ENCODE data around the gene CCR6. TPM values are rescaled to one million over a fixed set of nuclear protein-coding genes. Genes with fewer than 3 reads are reported as not detected.

The CCR6 gene
- total and polyA plus RNA-seq, 10 of the 15 experiments (the other 5 are each of a cell fraction or from before 2014, with no cell fraction given), result 2.2 to 7.6 (median 6.7) TPM

DNA sequence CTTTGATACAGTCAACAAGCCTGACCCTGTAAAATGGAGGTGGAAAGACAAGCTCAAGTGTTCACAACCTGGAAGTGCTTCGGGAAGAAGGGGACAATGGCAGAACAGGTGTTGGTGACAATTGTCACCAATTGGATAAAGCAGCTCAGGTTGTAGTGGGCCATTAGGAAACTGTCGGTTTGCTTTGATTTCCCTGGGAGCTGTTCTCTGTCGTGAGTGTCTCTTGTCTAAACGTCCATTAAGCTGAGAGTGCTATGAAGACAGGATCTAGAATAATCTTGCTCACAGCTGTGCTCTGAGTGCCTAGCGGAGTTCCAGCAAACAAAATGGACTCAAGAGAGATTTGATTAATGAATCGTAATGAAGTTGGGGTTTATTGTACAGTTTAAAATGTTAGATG lies 15.0 kb downstream of the CCR6 start (continued):
- TF ChIP-seq NFIC (IDR thresholded peaks at IDR 0.05; ENCODE audit: low read depth, low read length) (no peak), KAT2A (conservative IDR thresholded peaks at IDR 0.05; ENCODE audit: control insufficient read depth, low read depth, low read length) (no peak), SMAD1 (IDR thresholded peaks at IDR 0.05; ENCODE audit: low read depth, partially characterized antibody) (no peak), CBX3 (IDR thresholded peaks at IDR 0.05; ENCODE audit: borderline replicate concordance, low read depth) (no peak), NR2C2 (IDR thresholded peaks at IDR 0.05; ENCODE audit: borderline replicate concordance, control insufficient read depth, insufficient read length, low read depth) (no peak)

DNA sequence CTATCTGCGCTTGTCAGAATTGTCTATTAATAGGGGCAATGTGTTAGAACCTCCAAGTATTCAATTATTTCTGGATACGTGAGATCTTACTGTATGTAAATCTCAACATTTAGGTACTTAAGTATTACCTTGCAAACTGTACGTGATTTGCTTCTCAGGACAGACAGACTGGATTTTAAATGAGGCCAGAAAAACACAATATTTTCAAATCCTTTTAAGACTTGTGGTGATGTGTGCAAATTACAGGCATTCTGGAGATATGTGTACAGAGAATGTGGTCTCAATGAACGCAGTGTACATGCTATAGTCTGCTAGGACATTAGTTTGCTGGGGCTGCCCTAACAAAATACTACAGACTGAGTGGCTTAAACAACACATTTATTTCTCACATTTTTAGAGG lies 16.9 kb downstream of the CCR6 start:
- DNase-seq (ENCODE audit: low read depth, low spot score) (no peak), FAIRE-seq (no peak), ATAC-seq (peak; percentile 50)
- RAD21 ChIA-PET (ENCODE audit: unreplicated experiment), result interaction anchor here (1.2 to 9.3 kb wide), 15 partner anchors 11 to 189 kb away, joined by 3 to 120 read pairs (median 10); partner anchors contain the start of genes CCR6 and CEP43
- intact Hi-C loops (cut with micrococcal nuclease; ENCODE audit: unreplicated experiment) (no loop called here), in situ Hi-C loops (cut with MboI) (loop anchor here (10.0 to 25.0 kb wide), 2 partner anchors 127 to 365 kb away; no protein-coding TSS in a partner anchor)
- no peak overlapping the region for H3K4me3 ChIP-seq
- no peaks in the 10 kb centered on the region for H4K20me1 ChIP-seq (ENCODE audit: control insufficient read depth, insufficient read depth)
- peaks cover 10% of the 10 kb centered on the region for H3K4me1 ChIP-seq (ENCODE audit: control insufficient read depth, insufficient read depth, low read length)
- TF ChIP-seq YY1 (IDR thresholded peaks at IDR 0.05; ENCODE audit: low read depth, low read length), result no peak
- no peak for TF ChIP-seq TCF12 (IDR thresholded peaks at IDR 0.05; ENCODE audit: low read depth, low read length)
- no peak for TF ChIP-seq HDGF (IDR thresholded peaks at IDR 0.05)
- TF ChIP-seq STAT3 (IDR thresholded peaks at IDR 0.05; ENCODE audit: low read depth, low read length), result no peak
- TF ChIP-seq, protein P1, sequence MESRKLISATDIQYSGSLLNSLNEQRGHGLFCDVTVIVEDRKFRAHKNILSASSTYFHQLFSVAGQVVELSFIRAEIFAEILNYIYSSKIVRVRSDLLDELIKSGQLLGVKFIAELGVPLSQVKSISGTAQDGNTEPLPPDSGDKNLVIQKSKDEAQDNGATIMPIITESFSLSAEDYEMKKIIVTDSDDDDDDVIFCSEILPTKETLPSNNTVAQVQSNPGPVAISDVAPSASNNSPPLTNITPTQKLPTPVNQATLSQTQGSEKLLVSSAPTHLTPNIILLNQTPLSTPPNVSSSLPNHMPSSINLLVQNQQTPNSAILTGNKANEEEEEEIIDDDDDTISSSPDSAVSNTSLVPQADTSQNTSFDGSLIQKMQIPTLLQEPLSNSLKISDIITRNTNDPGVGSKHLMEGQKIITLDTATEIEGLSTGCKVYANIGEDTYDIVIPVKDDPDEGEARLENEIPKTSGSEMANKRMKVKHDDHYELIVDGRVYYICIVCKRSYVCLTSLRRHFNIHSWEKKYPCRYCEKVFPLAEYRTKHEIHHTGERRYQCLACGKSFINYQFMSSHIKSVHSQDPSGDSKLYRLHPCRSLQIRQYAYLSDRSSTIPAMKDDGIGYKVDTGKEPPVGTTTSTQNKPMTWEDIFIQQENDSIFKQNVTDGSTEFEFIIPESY (IDR thresholded peaks at IDR 0.05), result no peak
- TF ChIP-seq, protein P2, sequence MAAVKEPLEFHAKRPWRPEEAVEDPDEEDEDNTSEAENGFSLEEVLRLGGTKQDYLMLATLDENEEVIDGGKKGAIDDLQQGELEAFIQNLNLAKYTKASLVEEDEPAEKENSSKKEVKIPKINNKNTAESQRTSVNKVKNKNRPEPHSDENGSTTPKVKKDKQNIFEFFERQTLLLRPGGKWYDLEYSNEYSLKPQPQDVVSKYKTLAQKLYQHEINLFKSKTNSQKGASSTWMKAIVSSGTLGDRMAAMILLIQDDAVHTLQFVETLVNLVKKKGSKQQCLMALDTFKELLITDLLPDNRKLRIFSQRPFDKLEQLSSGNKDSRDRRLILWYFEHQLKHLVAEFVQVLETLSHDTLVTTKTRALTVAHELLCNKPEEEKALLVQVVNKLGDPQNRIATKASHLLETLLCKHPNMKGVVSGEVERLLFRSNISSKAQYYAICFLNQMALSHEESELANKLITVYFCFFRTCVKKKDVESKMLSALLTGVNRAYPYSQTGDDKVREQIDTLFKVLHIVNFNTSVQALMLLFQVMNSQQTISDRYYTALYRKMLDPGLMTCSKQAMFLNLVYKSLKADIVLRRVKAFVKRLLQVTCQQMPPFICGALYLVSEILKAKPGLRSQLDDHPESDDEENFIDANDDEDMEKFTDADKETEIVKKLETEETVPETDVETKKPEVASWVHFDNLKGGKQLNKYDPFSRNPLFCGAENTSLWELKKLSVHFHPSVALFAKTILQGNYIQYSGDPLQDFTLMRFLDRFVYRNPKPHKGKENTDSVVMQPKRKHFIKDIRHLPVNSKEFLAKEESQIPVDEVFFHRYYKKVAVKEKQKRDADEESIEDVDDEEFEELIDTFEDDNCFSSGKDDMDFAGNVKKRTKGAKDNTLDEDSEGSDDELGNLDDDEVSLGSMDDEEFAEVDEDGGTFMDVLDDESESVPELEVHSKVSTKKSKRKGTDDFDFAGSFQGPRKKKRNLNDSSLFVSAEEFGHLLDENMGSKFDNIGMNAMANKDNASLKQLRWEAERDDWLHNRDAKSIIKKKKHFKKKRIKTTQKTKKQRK (IDR thresholded peaks at IDR 0.05; ENCODE audit: low read depth, low read length), result no peak
- TF ChIP-seq, protein P3, sequence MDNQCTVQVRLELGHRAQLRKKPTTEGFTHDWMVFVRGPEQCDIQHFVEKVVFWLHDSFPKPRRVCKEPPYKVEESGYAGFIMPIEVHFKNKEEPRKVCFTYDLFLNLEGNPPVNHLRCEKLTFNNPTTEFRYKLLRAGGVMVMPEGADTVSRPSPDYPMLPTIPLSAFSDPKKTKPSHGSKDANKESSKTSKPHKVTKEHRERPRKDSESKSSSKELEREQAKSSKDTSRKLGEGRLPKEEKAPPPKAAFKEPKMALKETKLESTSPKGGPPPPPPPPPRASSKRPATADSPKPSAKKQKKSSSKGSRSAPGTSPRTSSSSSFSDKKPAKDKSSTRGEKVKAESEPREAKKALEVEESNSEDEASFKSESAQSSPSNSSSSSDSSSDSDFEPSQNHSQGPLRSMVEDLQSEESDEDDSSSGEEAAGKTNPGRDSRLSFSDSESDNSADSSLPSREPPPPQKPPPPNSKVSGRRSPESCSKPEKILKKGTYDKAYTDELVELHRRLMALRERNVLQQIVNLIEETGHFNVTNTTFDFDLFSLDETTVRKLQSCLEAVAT (IDR thresholded peaks at IDR 0.05), result no peak
- no peak for TF ChIP-seq RBBP5 (conservative IDR thresholded peaks at IDR 0.05)
- H3K79me2 ChIP-seq (ENCODE audit: control insufficient read depth, insufficient read depth, low read length), result no peaks in the 10 kb centered on the region
- H3K27me3 ChIP-seq (replicated peaks in 1 of 2; ENCODE audit: control insufficient read depth in 2 of 2, insufficient read depth in 2 of 2, low read length in 1 of 2), result no peaks in the 10 kb centered on the region
- no peak overlapping the region for H3K4me2 ChIP-seq (ENCODE audit: control insufficient read depth, insufficient read depth)
- WGBS (ENCODE audit: insufficient coverage, insufficient replicate concordance, low lambda C conversion rate, missing lambda C conversion rate), result 96% methylated on average over 4 of the region's 4 CpGs
- no peak overlapping the region for H3K9ac ChIP-seq (ENCODE audit: control insufficient read depth, insufficient read depth, low read length)
- CTCF ChIA-PET, result interaction anchor here (1.0 to 5.6 kb wide), 14 partner anchors 11 to 364 kb away, joined by 3 to 87 read pairs (median 26); partner anchors contain the start of genes CCR6 and CEP43
- H3K9me3 ChIP-seq (replicated peaks; ENCODE audit: control insufficient read depth, insufficient read depth, low read length), result no peaks in the 10 kb centered on the region
- BruUV-seq (replicated peaks), result no TSS peak
- SMC1A ChIA-PET (ENCODE audit: uncharacterized antibody, unreplicated experiment), result interaction anchor here (0.9 to 12.4 kb wide), 11 partner anchors 12 to 365 kb away, joined by 3 to 351 read pairs (median 16); partner anchors contain the start of genes CCR6 and CEP43
- POLR2A ChIA-PET, result interaction anchor here (0.8 to 2.0 kb wide), 4 partner anchors 10 to 26 kb away, joined by 3 to 15 read pairs (median 4); partner anchors contain the start of gene CCR6
- peaks cover 0 to 2% of the 10 kb centered on the region in 2 experiments; a peak in 2 of 4 replicates for H3K36me3 ChIP-seq (ENCODE audit: control insufficient read depth in 2 of 2, insufficient read depth in 2 of 2, low read length in 1 of 2)
- no peak overlapping the region for H2AFZ ChIP-seq (ENCODE audit: control insufficient read depth, low read depth, low read length)
- no peak overlapping the region for H3K27ac ChIP-seq (ENCODE audit: control insufficient read depth, insufficient read depth)

Data from GM12878 (cell line).